Measurements from ENCODE around the gene ZNF783. TPM values are rescaled to one million over a fixed set of nuclear protein-coding genes. Genes with fewer than 3 reads are reported as not detected.

Gene ZNF783
- total and polyA plus RNA-seq, 9 of the 15 experiments (the other 6 are each of a cell fraction or from before 2014, with no cell fraction given) = 0.66 to 11.2 (median 5.4) TPM

- TF ChIP-seq, protein P1, sequence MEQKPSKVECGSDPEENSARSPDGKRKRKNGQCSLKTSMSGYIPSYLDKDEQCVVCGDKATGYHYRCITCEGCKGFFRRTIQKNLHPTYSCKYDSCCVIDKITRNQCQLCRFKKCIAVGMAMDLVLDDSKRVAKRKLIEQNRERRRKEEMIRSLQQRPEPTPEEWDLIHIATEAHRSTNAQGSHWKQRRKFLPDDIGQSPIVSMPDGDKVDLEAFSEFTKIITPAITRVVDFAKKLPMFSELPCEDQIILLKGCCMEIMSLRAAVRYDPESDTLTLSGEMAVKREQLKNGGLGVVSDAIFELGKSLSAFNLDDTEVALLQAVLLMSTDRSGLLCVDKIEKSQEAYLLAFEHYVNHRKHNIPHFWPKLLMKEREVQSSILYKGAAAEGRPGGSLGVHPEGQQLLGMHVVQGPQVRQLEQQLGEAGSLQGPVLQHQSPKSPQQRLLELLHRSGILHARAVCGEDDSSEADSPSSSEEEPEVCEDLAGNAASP (IDR thresholded peaks at IDR 0.05) = no peak
- TF ChIP-seq, protein P2, sequence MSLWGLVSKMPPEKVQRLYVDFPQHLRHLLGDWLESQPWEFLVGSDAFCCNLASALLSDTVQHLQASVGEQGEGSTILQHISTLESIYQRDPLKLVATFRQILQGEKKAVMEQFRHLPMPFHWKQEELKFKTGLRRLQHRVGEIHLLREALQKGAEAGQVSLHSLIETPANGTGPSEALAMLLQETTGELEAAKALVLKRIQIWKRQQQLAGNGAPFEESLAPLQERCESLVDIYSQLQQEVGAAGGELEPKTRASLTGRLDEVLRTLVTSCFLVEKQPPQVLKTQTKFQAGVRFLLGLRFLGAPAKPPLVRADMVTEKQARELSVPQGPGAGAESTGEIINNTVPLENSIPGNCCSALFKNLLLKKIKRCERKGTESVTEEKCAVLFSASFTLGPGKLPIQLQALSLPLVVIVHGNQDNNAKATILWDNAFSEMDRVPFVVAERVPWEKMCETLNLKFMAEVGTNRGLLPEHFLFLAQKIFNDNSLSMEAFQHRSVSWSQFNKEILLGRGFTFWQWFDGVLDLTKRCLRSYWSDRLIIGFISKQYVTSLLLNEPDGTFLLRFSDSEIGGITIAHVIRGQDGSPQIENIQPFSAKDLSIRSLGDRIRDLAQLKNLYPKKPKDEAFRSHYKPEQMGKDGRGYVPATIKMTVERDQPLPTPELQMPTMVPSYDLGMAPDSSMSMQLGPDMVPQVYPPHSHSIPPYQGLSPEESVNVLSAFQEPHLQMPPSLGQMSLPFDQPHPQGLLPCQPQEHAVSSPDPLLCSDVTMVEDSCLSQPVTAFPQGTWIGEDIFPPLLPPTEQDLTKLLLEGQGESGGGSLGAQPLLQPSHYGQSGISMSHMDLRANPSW (CRISPR knock-in tag; IDR thresholded peaks at IDR 0.05) = no peak
- TF ChIP-seq OTX1 (CRISPR knock-in tag; IDR thresholded peaks at IDR 0.05) (peak; percentile 57; the same call in 1 of the 2 replicates), RFX7 (CRISPR knock-in tag; IDR thresholded peaks at IDR 0.05) (no peak), CBX3 (IDR thresholded peaks at IDR 0.05; ENCODE audit: borderline replicate concordance in 1 of 2, low read length in 2 of 2) (0 out of 3 replicates have a peak, but pooled peaks of 1 of the 2 experiments have one; percentile 17), PPARD (CRISPR knock-in tag; IDR thresholded peaks at IDR 0.05) (no peak)
Observed at GRCh38 chr7:149229526-149229925, 32.5 kb upstream of the ZNF783 start (continued).

GRCh38 chr7:149232362-149232761, 29.6 kb upstream of the ZNF783 start:
- DNase-seq (ENCODE audit: extremely low read depth in 1 of 4, low spot score in 3 of 4) = no peak
- FAIRE-seq = no peak
- Histone ChIP-seq H3K4me1 (replicated peaks in 1 of 2; ENCODE audit: control insufficient read depth in 2 of 2, insufficient read depth in 2 of 2, low read length in 2 of 2) (no peaks in the 10 kb centered on the region; a peak in 1 of 5 replicates), H3K36me3 (ENCODE audit: control insufficient read depth, insufficient read depth, low read length) (no peaks in the 10 kb centered on the region), H2AFZ (ENCODE audit: low read depth, low read length) (no peak overlapping the region), H3K27ac (ENCODE audit: extremely low read depth, low read depth, low read length) (no peak overlapping the region), H3K27me3 (ENCODE audit: control insufficient read depth in 2 of 2, insufficient read depth in 2 of 2, low read length in 2 of 2) (no peaks in the 10 kb centered on the region), H4K20me1 (replicated peaks; ENCODE audit: control insufficient read depth, insufficient read depth, low read length) (no peaks in the 10 kb centered on the region), H3K9me1 (ENCODE audit: control insufficient read depth, insufficient read depth, low read length) (no peaks in the 10 kb centered on the region), H3K9ac (ENCODE audit: insufficient read depth in 1 of 2, low read depth in 2 of 2, low read length in 2 of 2) (no peak overlapping the region), H3K4me3 (no peak overlapping the region), H3K9me3 (replicated peaks; ENCODE audit: control insufficient read depth, insufficient read depth, low read depth, low read length) (no peaks in the 10 kb centered on the region), H3K4me2 (ENCODE audit: insufficient read depth, low read length) (no peak overlapping the region), H3K79me2 (ENCODE audit: control insufficient read depth, insufficient read depth, low read length) (no peaks in the 10 kb centered on the region)
- ChIA-PET POLR2A (interaction anchor here (0.7 to 1.7 kb wide), 5 partner anchors 10 to 160 kb away, joined by 3 to 7 read pairs (median 4); partner anchors contain the start of gene ZNF282), CTCF (ENCODE audit: low intra/inter-chr PET ratio) (no interaction called here)
- no TSS peak for BruUV-seq (replicated peaks)
- no peak for ATAC-seq
- TF ChIP-seq DACH1 (IDR thresholded peaks at IDR 0.05; ENCODE audit: partially characterized antibody) (peak; percentile 64), SMARCB1 (IDR thresholded peaks at IDR 0.05; ENCODE audit: insufficient read length, low read depth) (no peak), ZNF512 (tag; IDR thresholded peaks at IDR 0.05) (peak; percentile 78), MTA1 (IDR thresholded peaks at IDR 0.05; ENCODE audit: borderline replicate concordance) (peak; percentile 27; the same call in 1 of the 2 replicates), CCAR2 (IDR thresholded peaks at IDR 0.05; ENCODE audit: low read depth, low read length) (no peak)
- WGBS (ENCODE audit: insufficient coverage, low coverage, missing lambda C conversion rate) = 16% methylated on average over 2 of the region's 2 CpGs
- intact Hi-C loops (cut with micrococcal nuclease) = no loop called here
- in situ Hi-C loops (cut with MboI) = no loop called here
